Progenitor cell of endocrine pancreas (in vitro differentiated cells): ENCODE measurements around the gene EPS8L2. TPM values are rescaled to one million over a fixed set of nuclear protein-coding genes. Genes with fewer than 3 reads are reported as not detected.

Experiments
- DNase-seq: peaks from one replicate; pipeline ENCODE4 v3.0.0; 2021; ENCODE audit warnings: low spot score; ENCODE audit not compliant: unreplicated experiment
- H3K27ac Mint-ChIP-seq: 2 replicates; pipeline ENCODE4 v1.8.0; 2021; ENCODE audit warnings: mild to moderate bottlenecking, moderate library complexity, mixed read lengths
- H3K27me3 Mint-ChIP-seq: 2 replicates; pipeline ENCODE4 v1.8.0; 2021; ENCODE audit warnings: mixed read lengths
- H3K36me3 Mint-ChIP-seq: 2 replicates; pipeline ENCODE4 v1.8.0; 2022; ENCODE audit warnings: mixed read lengths; ENCODE audit not compliant: insufficient read depth
- H3K4me1 Mint-ChIP-seq: 2 replicates; pipeline ENCODE4 v1.8.0; 2021; ENCODE audit warnings: low read depth, mixed read lengths
- H3K4me3 Mint-ChIP-seq: 2 replicates; pipeline ENCODE4 v1.8.0; 2021; ENCODE audit warnings: low read depth, mild to moderate bottlenecking, moderate library complexity, mixed read lengths
- H3K9me3 Mint-ChIP-seq: 2 replicates; pipeline ENCODE4 v1.8.0; 2021; ENCODE audit warnings: low read depth, mixed read lengths
- CTCF ChIP-seq: fragments of 200-600 bp; sonication (generic); IDR thresholded peaks from one replicate; pipeline ENCODE4 v1.5.0; 2021; ENCODE audit warnings: antibody characterized with exemption, mild to moderate bottlenecking; ENCODE audit not compliant: unreplicated experiment
- total RNA-seq: library from RNA; stranded (reverse); gene quantifications from 2 replicates; pipeline ENCODE4 v1.2.1, GENCODE V29; 2021

EPS8L2 gene
- total RNA-seq, 1 donor from 2014 or later: 100.0 TPM

- TF ChIP-seq CTCF: no peak
- no peak overlapping the region for H3K27ac Mint-ChIP-seq
- peak overlapping the region; percentile 44 for H3K4me3 Mint-ChIP-seq
Observed at GRCh38 chr11:749731-750130, 43.7 kb downstream of the EPS8L2 start.

GRCh38 chr11:760236-760635, 54.2 kb downstream of the EPS8L2 start:
- H3K36me3 Mint-ChIP-seq: peaks cover 12% of the 10 kb centered on the region
- H3K27ac Mint-ChIP-seq: no peak overlapping the region
- peaks cover 3% of the 10 kb centered on the region for H3K4me1 Mint-ChIP-seq
- no peaks in the 10 kb centered on the region for H3K9me3 Mint-ChIP-seq
- H3K4me3 Mint-ChIP-seq: no peak overlapping the region
- no peak for DNase-seq
- TF ChIP-seq CTCF: no peak
- no peaks in the 10 kb centered on the region for H3K27me3 Mint-ChIP-seq

More at GRCh38 chr11:749731-750130, 43.7 kb downstream of the EPS8L2 start:
- no peaks in the 10 kb centered on the region for H3K27me3 Mint-ChIP-seq
- peaks cover 11% of the 10 kb centered on the region for H3K4me1 Mint-ChIP-seq
- H3K36me3 Mint-ChIP-seq: no peaks in the 10 kb centered on the region
- H3K9me3 Mint-ChIP-seq: no peaks in the 10 kb centered on the region
- no peak for DNase-seq

GRCh38 chr11:761526-762108, 55.6 kb downstream of the EPS8L2 start:
- no peak for DNase-seq
- no peaks in the 10 kb centered on the region for H3K9me3 Mint-ChIP-seq
- H3K4me3 Mint-ChIP-seq: no peak overlapping the region
- H3K4me1 Mint-ChIP-seq: no peaks in the 10 kb centered on the region
- H3K36me3 Mint-ChIP-seq: peaks cover 12% of the 10 kb centered on the region
- no peak for TF ChIP-seq CTCF
- H3K27me3 Mint-ChIP-seq: no peaks in the 10 kb centered on the region
- H3K27ac Mint-ChIP-seq: no peak overlapping the region

GRCh38 chr11:762421-763072, 56.5 kb downstream of the EPS8L2 start:
- H3K4me1 Mint-ChIP-seq: no peaks in the 10 kb centered on the region
- no peak for DNase-seq
- no peaks in the 10 kb centered on the region for H3K9me3 Mint-ChIP-seq
- H3K36me3 Mint-ChIP-seq: peaks cover 9% of the 10 kb centered on the region
- TF ChIP-seq CTCF: no peak
- H3K4me3 Mint-ChIP-seq: no peak overlapping the region
- no peaks in the 10 kb centered on the region for H3K27me3 Mint-ChIP-seq
- H3K27ac Mint-ChIP-seq: no peak overlapping the region

GRCh38 chr11:763073-763463, 57.0 kb downstream of the EPS8L2 start:
- no peak for TF ChIP-seq CTCF
- Mint-ChIP-seq H3K9me3 (no peaks in the 10 kb centered on the region), H3K27ac (no peak overlapping the region), H3K4me3 (no peak overlapping the region), H3K36me3 (peaks cover 9% of the 10 kb centered on the region), H3K4me1 (no peaks in the 10 kb centered on the region), H3K27me3 (no peaks in the 10 kb centered on the region)
- DNase-seq: no peak
